H9 (cell line): ENCODE measurements around the gene TOP1. TPM values are rescaled to one million over a fixed set of nuclear protein-coding genes. Genes with fewer than 3 reads are reported as not detected.

Experiments used
- DNase-seq: peaks from one replicate; pipeline ENCODE4 v3.0.0-alpha.2; 2017
- H2AFZ ChIP-seq: one replicate; pipeline ENCODE4 v1.6.1; 2013; ENCODE audit warnings: mild to moderate bottlenecking, low read length, control low read depth, moderate library complexity
- H2AK5ac ChIP-seq: 2 replicates; pipeline ENCODE4 v1.6.1; 2013; ENCODE audit warnings: low read length, control low read depth, mixed read lengths; ENCODE audit not compliant: insufficient read length
- H2BK120ac ChIP-seq: one replicate; pipeline ENCODE4 v1.6.1; 2013; ENCODE audit warnings: low read depth, mild to moderate bottlenecking, low read length, control low read depth, inconsistent platforms; ENCODE audit not compliant: poor library complexity, severe bottlenecking
- H2BK12ac ChIP-seq: 2 replicates; pipeline ENCODE4 v1.6.1; 2013; ENCODE audit warnings: low read length, control low read depth, mixed read lengths, low read depth; ENCODE audit not compliant: insufficient read length
- H2BK15ac ChIP-seq: 2 replicates; pipeline ENCODE4 v1.6.1; 2013; ENCODE audit warnings: low read depth, low read length, control low read depth
- H2BK20ac ChIP-seq: one replicate; pipeline ENCODE4 v1.6.1; 2013; ENCODE audit warnings: low read depth, mild to moderate bottlenecking, low read length, control low read depth, inconsistent platforms; ENCODE audit not compliant: poor library complexity, severe bottlenecking
- H2BK5ac ChIP-seq: 2 replicates; pipeline ENCODE4 v1.6.1; 2013; ENCODE audit warnings: low read length, control low read depth, mixed read lengths; ENCODE audit not compliant: insufficient read length
- H3K14ac ChIP-seq: 2 replicates; pipeline ENCODE4 v1.6.1; 2013; ENCODE audit warnings: low read length, control low read depth; ENCODE audit not compliant: insufficient read depth
- H3K18ac ChIP-seq: 2 replicates; pipeline ENCODE4 v1.6.1; 2013; ENCODE audit warnings: low read depth, mild to moderate bottlenecking, mixed read lengths, low read length, control low read depth; ENCODE audit not compliant: insufficient read length
- H3K23ac ChIP-seq: 2 replicates; pipeline ENCODE4 v1.6.1; 2013; ENCODE audit warnings: low read length, control low read depth, mixed read lengths, low read depth; ENCODE audit not compliant: insufficient read length
- H3K23me2 ChIP-seq: 2 replicates; pipeline ENCODE4 v1.6.1; 2013; ENCODE audit warnings: low read depth, mild to moderate bottlenecking, mixed read lengths, low read length, control low read depth; ENCODE audit not compliant: insufficient read length, poor library complexity, severe bottlenecking
- H3K27ac ChIP-seq: 2 replicates; pipeline ENCODE4 v1.5.1; 2013; ENCODE audit warnings: low read length, control low read depth, mixed read lengths, low read depth; ENCODE audit not compliant: insufficient read length
- H3K27me3 ChIP-seq: 2 replicates; pipeline ENCODE4 v1.6.1; 2013; ENCODE audit warnings: low read length, control low read depth, inconsistent platforms; ENCODE audit not compliant: insufficient read depth
- H3K4ac ChIP-seq: 2 replicates; pipeline ENCODE4 v1.6.1; 2013; ENCODE audit warnings: low read depth, mild to moderate bottlenecking, control low read depth, inconsistent platforms, low read length, moderate library complexity
- H3K4me1 ChIP-seq: 2 replicates; pipeline ENCODE4 v1.6.1; 2013; ENCODE audit warnings: low read length, control low read depth, inconsistent platforms; ENCODE audit not compliant: insufficient read depth
- H3K4me2 ChIP-seq: 2 replicates; pipeline ENCODE4 v1.6.1; 2013; ENCODE audit warnings: low read length, control low read depth, mixed read lengths; ENCODE audit not compliant: insufficient read length, insufficient read depth
- H3K56ac ChIP-seq: 2 replicates; pipeline ENCODE4 v1.6.1; 2013; ENCODE audit warnings: low read depth, mild to moderate bottlenecking, mixed read lengths, low read length, control low read depth; ENCODE audit not compliant: insufficient read length
- H3K79me1 ChIP-seq: 2 replicates; pipeline ENCODE4 v1.6.1; 2013; ENCODE audit warnings: low read depth, mild to moderate bottlenecking, moderate library complexity, low read length, control low read depth, inconsistent platforms; ENCODE audit not compliant: insufficient read depth, poor library complexity, severe bottlenecking
- H3K79me2 ChIP-seq: 2 replicates; pipeline ENCODE4 v1.6.1; 2013; ENCODE audit warnings: low read length, control low read depth, inconsistent platforms; ENCODE audit not compliant: insufficient read depth
- H3K9ac ChIP-seq: 2 replicates; pipeline ENCODE4 v1.6.1; 2013; ENCODE audit warnings: low read length, control low read depth, mixed read lengths; ENCODE audit not compliant: insufficient read length; ENCODE audit errors: extremely low read depth
- H3K9me3 ChIP-seq: one replicate; pipeline ENCODE4 v1.6.1; 2013; ENCODE audit warnings: low read depth, low read length, inconsistent platforms; ENCODE audit not compliant: control insufficient read depth
- H3T11ph ChIP-seq: one replicate; pipeline ENCODE4 v1.6.1; 2013; ENCODE audit warnings: mild to moderate bottlenecking, low read length, control low read depth, inconsistent platforms
- H4K20me1 ChIP-seq: one replicate; pipeline ENCODE4 v1.6.1; 2013; ENCODE audit not compliant: control insufficient read depth, insufficient read length, insufficient read depth
- H4K5ac ChIP-seq: 2 replicates; pipeline ENCODE4 v1.6.1; 2013; ENCODE audit warnings: low read depth, mild to moderate bottlenecking, mixed read lengths, low read length, control low read depth; ENCODE audit not compliant: insufficient read length
- H4K8ac ChIP-seq: replicated peaks from 2 replicates; pipeline ENCODE4 v1.6.1; 2013; ENCODE audit warnings: low read length, control low read depth, mixed read lengths, low read depth; ENCODE audit not compliant: insufficient read length
- H4K91ac ChIP-seq: 2 replicates; pipeline ENCODE4 v1.6.1; 2013; ENCODE audit warnings: low read depth, mild to moderate bottlenecking, moderate library complexity, mixed read lengths, low read length, control low read depth; ENCODE audit not compliant: insufficient read length
- H3K27ac Mint-ChIP-seq, 3 experiments: 2 replicates in 2 of 3; 3 replicates in 1 of 3; pipeline ENCODE4 v1.8.0; 2020 to 2021; ENCODE audit warnings: mixed read lengths in 3 of 3, mild to moderate bottlenecking in 1 of 3, moderate library complexity in 1 of 3
- H3K27me3 Mint-ChIP-seq: 2 replicates; pipeline ENCODE4 v1.8.0; 2021; ENCODE audit warnings: low read depth, mild to moderate bottlenecking, moderate library complexity, mixed read lengths
- H3K36me3 Mint-ChIP-seq, 3 experiments: 2 replicates in 2 of 3; 3 replicates in 1 of 3; pipeline ENCODE4 v1.8.0; 2020 to 2021; ENCODE audit warnings: low read depth in 3 of 3, mixed read lengths in 3 of 3; ENCODE audit not compliant: insufficient read depth in 1 of 3
- H3K4me1 Mint-ChIP-seq, 2 experiments: 2 replicates each; pipeline ENCODE4 v1.8.0; 2020; ENCODE audit warnings: mixed read lengths in 2 of 2
- H3K4me3 Mint-ChIP-seq, 2 experiments: 2 replicates in 1 of 2; 3 replicates in 1 of 2; pipeline ENCODE4 v1.8.0; 2020 to 2021; ENCODE audit warnings: mild to moderate bottlenecking in 2 of 2, mixed read lengths in 2 of 2, moderate library complexity in 1 of 2
- H3K9me3 Mint-ChIP-seq, 2 experiments: 2 replicates in 1 of 2; 3 replicates in 1 of 2; pipeline ENCODE4 v1.8.0; 2020; ENCODE audit warnings: mild to moderate bottlenecking in 2 of 2, mixed read lengths in 2 of 2, moderate library complexity in 1 of 2
- CTCF ChIP-seq: fragments of 200-600 bp; sonication (generic); conservative IDR thresholded peaks from 3 replicates; pipeline ENCODE4 v1.8.0; 2021; ENCODE audit warnings: antibody characterized with exemption, mild to moderate bottlenecking
- WGBS: extraction: QIAGEN DNeasy Blood & Tissue Kit; methylation state at CpG from one replicate; pipeline ENCODE4 v1.1.7; 2013; ENCODE audit warnings: missing lambda C conversion rate, low lambda C conversion rate, mixed read lengths; ENCODE audit not compliant: insufficient read length; ENCODE audit errors: extremely low coverage; 5-methylcytosine and 5-hydroxymethylcytosine counted together
- total RNA-seq: library from RNA; stranded (reverse); gene quantifications from 2 replicates; pipeline ENCODE4 v1.2.1, GENCODE V29; 2021

TOP1 gene
- total RNA-seq, 1 experiment from 2014 or later = 96.4 TPM

DNA sequence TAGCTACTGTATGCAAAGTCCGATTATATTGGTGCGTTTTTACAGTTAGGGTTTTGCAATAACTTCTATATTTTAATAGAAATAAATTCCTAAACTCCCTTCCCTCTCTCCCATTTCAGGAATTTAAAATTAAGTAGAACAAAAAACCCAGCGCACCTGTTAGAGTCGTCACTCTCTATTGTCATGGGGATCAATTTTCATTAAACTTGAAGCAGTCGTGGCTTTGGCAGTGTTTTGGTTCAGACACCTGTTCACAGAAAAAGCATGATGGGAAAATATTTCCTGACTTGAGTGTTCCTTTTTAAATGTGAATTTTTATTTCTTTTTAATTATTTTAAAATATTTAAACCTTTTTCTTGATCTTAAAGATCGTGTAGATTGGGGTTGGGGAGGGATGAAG, 95.0 kb downstream of the TOP1 start:
- peaks cover 41 to 79% (median 52%) of the 10 kb centered on the region in 3 experiments for H3K36me3 Mint-ChIP-seq
- H3K4me3 Mint-ChIP-seq = no peak overlapping the region
- no peak overlapping the region for H4K5ac ChIP-seq
- no peak overlapping the region for H3K9ac ChIP-seq
- H3K79me1 ChIP-seq = no peaks in the 10 kb centered on the region
- no peaks in the 10 kb centered on the region for H3K9me3 ChIP-seq
- H2BK12ac ChIP-seq = no peak overlapping the region
- no peak overlapping the region for H3K27ac ChIP-seq
- no peaks in the 10 kb centered on the region for H3K79me2 ChIP-seq
- H3K27me3 ChIP-seq = no peaks in the 10 kb centered on the region
- H3T11ph ChIP-seq = no peak overlapping the region
- no peak overlapping the region for H2BK5ac ChIP-seq
- no peaks in the 10 kb centered on the region for H3K4me1 Mint-ChIP-seq
- H4K91ac ChIP-seq = no peak overlapping the region
- no peak overlapping the region for H3K14ac ChIP-seq
- no peak overlapping the region for H3K4me2 ChIP-seq
- no peak overlapping the region for H2AFZ ChIP-seq
- H2BK120ac ChIP-seq = no peak overlapping the region
- H3K27ac Mint-ChIP-seq = no peak overlapping the region
- no peak for TF ChIP-seq CTCF
- H3K9me3 Mint-ChIP-seq = peaks cover 0 to 3% of the 10 kb centered on the region in 2 experiments; a peak in 2 of 5 replicates
- no peak overlapping the region for H2BK15ac ChIP-seq
- no peaks in the 10 kb centered on the region for H3K4me1 ChIP-seq
- no peak overlapping the region for H2BK20ac ChIP-seq
- no peaks in the 10 kb centered on the region for H3K27me3 Mint-ChIP-seq
- no peak overlapping the region for H4K8ac ChIP-seq
- H2AK5ac ChIP-seq = no peak overlapping the region
- WGBS = no CpG with 5 or more reads among the region's 6 CpGs
- DNase-seq = no peak
- H3K18ac ChIP-seq = no peak overlapping the region
- H4K20me1 ChIP-seq = no peaks in the 10 kb centered on the region
- H3K4ac ChIP-seq = no peak overlapping the region
- no peak overlapping the region for H3K23ac ChIP-seq
- H3K56ac ChIP-seq = no peak overlapping the region
- H3K23me2 ChIP-seq = no peaks in the 10 kb centered on the region
